HL-60 (cell line): Measurements from ENCODE around the gene FADD.

ENCODE experiments used
- CTCF ChIP-seq: IDR thresholded peaks from one replicate; pipeline ENCODE4 v1.5.1; 2011; ENCODE audit warnings: low read length, control low read depth, inconsistent platforms; ENCODE audit not compliant: insufficient read depth
- GABPA ChIP-seq: IDR thresholded peaks from 2 replicates; pipeline ENCODE4 v1.6.1; 2012; ENCODE audit warnings: low read depth

- no peak for TF ChIP-seq CTCF
- TF ChIP-seq GABPA: no peak
These were observed 924 bp upstream of the FADD start for GRCh38 chr11:70201882-70202861.
